HCT116 (cell line): ENCODE measurements around the gene COMMD10. TPM values are rescaled to one million over a fixed set of nuclear protein-coding genes. Genes with fewer than 3 reads are reported as not detected.

Experiments
- ATAC-seq: fragments of 200-7000 bp; cut with Tn5 transposase; 2 replicates; pipeline ENCODE4 v1.9.1; 2020; ENCODE audit warnings: mild to moderate bottlenecking, moderate library complexity
- BruUV-seq: library from RNA; stranded (reverse); fragments of 400-500 nt; replicated peaks from 2 replicates; lab custom pipeline; 2021; lab: Mats Ljungman, UMichigan
- CTCF ChIA-PET: fragments of 300-600 bp; sonication (Branson Sonifier 250); formaldehyde crosslinking; loops from one replicate; lab custom pipeline; 2021; ENCODE audit warnings: antibody characterized with exemption; lab: Charles Lee
- POLR2A ChIA-PET: fragments of 300-600, 350-600 bp; sonication (Branson Sonifier 250); formaldehyde crosslinking; loops from one replicate; lab custom pipeline; 2021; ENCODE audit warnings: antibody characterized with exemption; lab: Charles Lee
- RAD21 ChIA-PET, 2 experiments: fragments of 300-600 bp; sonication (Branson Sonifier 250); formaldehyde crosslinking; loops; one replicate each; lab custom pipeline; 2023; ENCODE audit warnings: low total read pairs in 2 of 2; ENCODE audit not compliant: uncharacterized antibody in 2 of 2, unreplicated experiment in 2 of 2, low non-redundant PET in 1 of 2; lab: Charles Lee
- DNase-seq: peaks from one replicate; pipeline ENCODE4 v3.0.0-alpha.2; 2010; ENCODE audit warnings: low read depth, low spot score
- H2AFZ ChIP-seq: fragments of 200-600 bp; shearing (Covaris generic), sonication (generic); 2 replicates; pipeline ENCODE4 v1.6.1; 2017; ENCODE audit warnings: low read depth, mixed run types, mixed read lengths, antibody characterized with exemption, low read length; ENCODE audit not compliant: poor library complexity, severe bottlenecking
- H3K27ac ChIP-seq: 2 replicates; pipeline ENCODE4 v1.5.1; 2012; ENCODE audit warnings: low read depth, low read length
- H3K27me3 ChIP-seq: fragments of 200-600 bp; sonication (generic); 2 replicates; pipeline ENCODE4 v1.6.1; 2016; ENCODE audit warnings: mixed run types, low read length, mixed read lengths; ENCODE audit not compliant: insufficient read depth
- H3K36me3 ChIP-seq, 2 experiments: fragments of 200-500 bp in 1 of 2; fragments of 200-600 bp in 1 of 2; sonication (Bioruptor generic) in 1 of 2; sonication (generic) in 1 of 2; 2 replicates each; pipeline versions ENCODE4 v1.5.1 to v1.6.1; 2014 to 2016; ENCODE audit warnings: low read length in 2 of 2, inconsistent platforms in 1 of 2, mixed read lengths in 1 of 2, mixed run types in 1 of 2; ENCODE audit not compliant: insufficient read depth in 2 of 2, control insufficient read depth in 1 of 2
- H3K4me1 ChIP-seq, 2 experiments: fragments of 200-600 bp in 1 of 2; sonication (generic) in 1 of 2; 2 replicates each; pipeline versions ENCODE4 v1.5.1 to v1.6.1; 2012 to 2017; ENCODE audit warnings: low read length in 2 of 2, inconsistent platforms in 1 of 2, mild to moderate bottlenecking in 1 of 2, mixed read lengths in 1 of 2, mixed run types in 1 of 2, moderate library complexity in 1 of 2; ENCODE audit not compliant: insufficient read depth in 2 of 2, control insufficient read depth in 1 of 2
- H3K4me2 ChIP-seq: fragments of 200-600 bp; sonication (generic); 2 replicates; pipeline ENCODE4 v1.6.1; 2017; ENCODE audit warnings: mixed run types, low read length, mixed read lengths
- H3K4me3 ChIP-seq, 2 experiments: fragments of 200-600 bp in 1 of 2; sonication (generic) in 1 of 2; replicated peaks in 1 of 2; 2 replicates each; pipeline ENCODE4 v1.5.1; 2011 to 2016; ENCODE audit warnings: low read length in 2 of 2, control low read depth in 1 of 2, low read depth in 1 of 2, mild to moderate bottlenecking in 1 of 2, mixed read lengths in 1 of 2, mixed run types in 1 of 2
- H3K79me2 ChIP-seq: fragments of 200-600 bp; sonication (generic); 2 replicates; pipeline ENCODE4 v1.6.1; 2017; ENCODE audit warnings: mild to moderate bottlenecking, mixed run types, low read length, moderate library complexity, mixed read lengths; ENCODE audit not compliant: insufficient read depth
- H3K9ac ChIP-seq: fragments of 200-600 bp; sonication (generic); 2 replicates; pipeline ENCODE4 v1.6.1; 2016; ENCODE audit warnings: low read length, mixed read lengths
- H3K9me2 ChIP-seq: fragments of 200-600 bp; sonication (generic), shearing (Covaris generic); 2 replicates; pipeline ENCODE4 v1.6.1; 2017; ENCODE audit warnings: mixed run types, mild to moderate bottlenecking, moderate library complexity; ENCODE audit not compliant: insufficient read depth
- H3K9me3 ChIP-seq, 2 experiments: fragments of 200-500 bp in 1 of 2; fragments of 200-600 bp in 1 of 2; sonication (Bioruptor generic) in 1 of 2; sonication (generic) in 1 of 2; 2 replicates each; pipeline ENCODE4 v1.6.1; 2014 to 2017; ENCODE audit warnings: low read length in 2 of 2, mixed read lengths in 2 of 2, inconsistent platforms in 1 of 2, low read depth in 1 of 2, mild to moderate bottlenecking in 1 of 2, mixed run types in 1 of 2, moderate library complexity in 1 of 2; ENCODE audit not compliant: control insufficient read depth in 1 of 2, insufficient read depth in 1 of 2
- H4K20me1 ChIP-seq: fragments of 200-600 bp; sonication (generic), shearing (Covaris generic); 2 replicates; pipeline ENCODE4 v1.6.1; 2017; ENCODE audit warnings: mixed run types, mild to moderate bottlenecking, moderate library complexity; ENCODE audit not compliant: insufficient read depth
- ATF3 ChIP-seq: IDR thresholded peaks from 2 replicates; pipeline ENCODE4 v1.6.1; 2012
- CBX3 ChIP-seq: IDR thresholded peaks from 2 replicates; pipeline ENCODE4 v1.6.1; 2012; ENCODE audit warnings: low read depth
- CEBPB ChIP-seq: IDR thresholded peaks from 2 replicates; pipeline ENCODE4 v1.6.1; 2012; ENCODE audit warnings: low read depth
- CTCF ChIP-seq, 3 experiments: fragments of 200-600 bp in 1 of 3; sonication (generic) in 1 of 3; IDR thresholded peaks in 2 of 3; conservative IDR thresholded peaks in 1 of 3; 2 replicates each; pipeline ENCODE4 v1.5.1; 2012 to 2017; ENCODE audit warnings: low read depth in 2 of 3, low read length in 2 of 3, antibody characterized with exemption in 1 of 3, borderline replicate concordance in 1 of 3, control low read depth in 1 of 3, mild to moderate bottlenecking in 1 of 3, mixed read lengths in 1 of 3, mixed run types in 1 of 3, moderate library complexity in 1 of 3; ENCODE audit not compliant: insufficient read depth in 1 of 3
- EZH2phosphoT487 ChIP-seq: fragments of 200-600 bp; IDR thresholded peaks from 2 replicates; pipeline ENCODE4 v1.6.1; 2018; ENCODE audit warnings: antibody characterized with exemption, borderline replicate concordance
- JUND ChIP-seq: IDR thresholded peaks from 2 replicates; pipeline ENCODE4 v1.6.1; 2012
- POLR2AphosphoS5 ChIP-seq: IDR thresholded peaks from 2 replicates; pipeline ENCODE4 v1.6.1; 2011; ENCODE audit warnings: mild to moderate bottlenecking, low read depth, low read length, moderate library complexity
- RAD21 ChIP-seq: IDR thresholded peaks from 2 replicates; pipeline ENCODE4 v1.6.1; 2012; ENCODE audit warnings: low read depth, mild to moderate bottlenecking
- REST ChIP-seq: IDR thresholded peaks from 2 replicates; pipeline ENCODE4 v1.6.1; 2012; ENCODE audit warnings: low read depth
- YY1 ChIP-seq: IDR thresholded peaks from 2 replicates; pipeline ENCODE4 v1.6.1; 2011; ENCODE audit warnings: low read length, low read depth, moderate library complexity, mild to moderate bottlenecking; ENCODE audit not compliant: insufficient replicate concordance; ENCODE audit errors: extremely low read depth
- ZFX ChIP-seq: fragments of 450-650 bp; IDR thresholded peaks from 2 replicates; pipeline ENCODE4 v1.6.1; 2017
- intact Hi-C: fragments of 100-400 bp; cut with micrococcal nuclease; formaldehyde crosslinking; loops from 2 replicates; pipeline ENCODE4 v1.10.0; 2022
- total RNA-seq: library from RNA; stranded (reverse); gene quantifications from one replicate; pipeline ENCODE4 v1.2.1, GENCODE V29; 2021; ENCODE audit not compliant: unreplicated experiment

Gene COMMD10
- total RNA-seq, 1 experiment from 2014 or later = 35.3 TPM

- no peaks in the 10 kb centered on the region for H3K36me3 ChIP-seq
- CTCF ChIA-PET = interaction anchor here (1.1 to 2.1 kb wide), 2 partner anchors 174 to 428 kb away, joined by 3 to 7 read pairs; no protein-coding TSS in a partner anchor
- peaks cover 4 to 49% of the 10 kb centered on the region in 2 experiments; a peak in 3 of 4 replicates for H3K4me1 ChIP-seq
- H3K79me2 ChIP-seq = no peaks in the 10 kb centered on the region
- no peak overlapping the region for H3K4me2 ChIP-seq
- no peak overlapping the region for H3K27ac ChIP-seq
- H3K27me3 ChIP-seq = no peaks in the 10 kb centered on the region
- RAD21 ChIA-PET = no interaction called here
- TF ChIP-seq ATF3 (no peak), POLR2AphosphoS5 (no peak), RAD21 (peak; percentile 71), CTCF (IDR thresholded peaks at IDR 0.05 in 2 of 3, conservative IDR thresholded peaks at IDR 0.05 in 1 of 3; ENCODE audit: borderline replicate concordance in 1 of 3, insufficient read depth in 1 of 3, low read depth in 2 of 3, low read length in 2 of 3) (peak; percentile 22 to 56 (median 38); a peak in 4 of 6 replicates), CBX3 (peak; percentile 65; the same call in 1 of the 2 replicates)
- TF ChIP-seq, all 23 proteins: peak for 3
- DNase-seq = no peak
- H3K9me3 ChIP-seq = no peaks in the 10 kb centered on the region
- H3K9ac ChIP-seq = no peak overlapping the region
- intact Hi-C loops = no loop called here
- no peaks in the 10 kb centered on the region for H4K20me1 ChIP-seq
- POLR2A ChIA-PET = no interaction called here
- H2AFZ ChIP-seq = no peak overlapping the region
- H3K9me2 ChIP-seq = no peaks in the 10 kb centered on the region
- no TSS peak for BruUV-seq
- no peak overlapping the region for H3K4me3 ChIP-seq
- peak; percentile 42; the same call in 1 of the 2 replicates for ATAC-seq
Observed at GRCh38 chr5:116062352-116062751, 22.5 kb upstream of the COMMD10 start.

GRCh38 chr5:116063950-116064349 is 20.9 kb upstream of the COMMD10 start:
- no TSS peak for BruUV-seq
- intact Hi-C loops = no loop called here
- peak; percentile 41 for ATAC-seq
- TF ChIP-seq CEBPB (no peak), ZFX (no peak), RAD21 (no peak), YY1 (no peak), CTCF (IDR thresholded peaks at IDR 0.05 in 2 of 3, conservative IDR thresholded peaks at IDR 0.05 in 1 of 3; ENCODE audit: borderline replicate concordance in 1 of 3, insufficient read depth in 1 of 3, low read depth in 2 of 3, low read length in 2 of 3) (no peak), EZH2phosphoT487 (no peak), JUND (no peak), REST (no peak), CBX3 (no peak)

More at GRCh38 chr5:116063950-116064349, 20.9 kb upstream of the COMMD10 start:
- Histone ChIP-seq H3K9ac (no peak overlapping the region), H3K79me2 (no peaks in the 10 kb centered on the region), H3K4me2 (peak overlapping the region; percentile 0; the same call in 1 of the 2 replicates), H3K4me1 (peaks cover 4 to 43% of the 10 kb centered on the region in 2 experiments; a peak in 3 of 4 replicates), H3K9me3 (no peaks in the 10 kb centered on the region), H4K20me1 (no peaks in the 10 kb centered on the region), H3K27ac (no peak overlapping the region), H3K4me3 (no peak overlapping the region), H3K36me3 (no peaks in the 10 kb centered on the region), H2AFZ (no peak overlapping the region), H3K9me2 (no peaks in the 10 kb centered on the region), H3K27me3 (no peaks in the 10 kb centered on the region)
- ChIA-PET RAD21 (no interaction called here), POLR2A (interaction anchor here (0.7 kb wide), 1 partner anchor 221 kb away, joined by 5 read pairs; no protein-coding TSS in a partner anchor), CTCF (interaction anchor here (0.7 kb wide), 1 partner anchor 176 kb away, joined by 3 read pairs; no protein-coding TSS in a partner anchor)
- no peak for DNase-seq
